GM12892 (cell line): ENCODE results near the gene LYZ.

Experiments used
- DNase-seq: peaks from one replicate; pipeline ENCODE4 v3.0.0; 2011; ENCODE audit not compliant: insufficient read length
- FAIRE-seq: peaks from 2 replicates; lab custom pipeline; 2011; peaks lifted over from hg19 to GRCh38; lab: Jason Lieb, UNC
- POLR2A ChIP-seq: IDR thresholded peaks from 2 replicates; pipeline ENCODE4 v1.6.1; 2011; ENCODE audit warnings: low read depth, low read length, control low read depth
- POLR2AphosphoS5 ChIP-seq: IDR thresholded peaks from 2 replicates; pipeline ENCODE4 v1.6.1; 2011; ENCODE audit warnings: low read depth, low read length, control low read depth
- TAF1 ChIP-seq: IDR thresholded peaks from 2 replicates; pipeline ENCODE4 v1.6.1; 2011; ENCODE audit warnings: low read depth, mild to moderate bottlenecking, control low read depth, low read length, borderline replicate concordance

Gene LYZ

GRCh38 chr12:69360348-69360672 is 12.1 kb downstream of the LYZ start:
- no peak for FAIRE-seq
- DNase-seq: no peak
- TF ChIP-seq POLR2AphosphoS5: no peak
- no peak for TF ChIP-seq TAF1
- TF ChIP-seq POLR2A: no peak

- no peak for TF ChIP-seq POLR2AphosphoS5
- no peak for TF ChIP-seq POLR2A
- TF ChIP-seq TAF1: no peak
- DNase-seq (no peak), FAIRE-seq (no peak)
Measured at GRCh38 chr12:69366796-69367195, 18.6 kb downstream of the LYZ start.

- FAIRE-seq (no peak), DNase-seq (no peak)
- TF ChIP-seq POLR2AphosphoS5 (no peak), POLR2A (no peak), TAF1 (no peak)
Measured at GRCh38 chr12:69368171-69368570, 20.0 kb downstream of the LYZ start.

GRCh38 chr12:69383074-69383473 is 34.9 kb downstream of the LYZ start:
- no peak for DNase-seq
- TF ChIP-seq TAF1 (no peak), POLR2A (no peak), POLR2AphosphoS5 (no peak)
- no peak for FAIRE-seq

GRCh38 chr12:69385038-69385437 is 36.9 kb downstream of the LYZ start:
- TF ChIP-seq TAF1 (no peak), POLR2AphosphoS5 (no peak), POLR2A (no peak)
- FAIRE-seq (no peak), DNase-seq (no peak)

- TF ChIP-seq TAF1 (no peak), POLR2A (no peak), POLR2AphosphoS5 (no peak)
- DNase-seq (no peak), FAIRE-seq (no peak)
Measured at GRCh38 chr12:69386921-69387320, 38.7 kb downstream of the LYZ start.

GRCh38 chr12:69388371-69388770 is 40.2 kb downstream of the LYZ start:
- DNase-seq: no peak
- FAIRE-seq: no peak
- no peak for TF ChIP-seq POLR2AphosphoS5
- no peak for TF ChIP-seq POLR2A
- no peak for TF ChIP-seq TAF1

- no peak for DNase-seq
- TF ChIP-seq POLR2A (no peak), POLR2AphosphoS5 (no peak), TAF1 (no peak)
- no peak for FAIRE-seq
Measured at GRCh38 chr12:69389831-69390230, 41.6 kb downstream of the LYZ start.

- no peak for DNase-seq
- TF ChIP-seq POLR2AphosphoS5: no peak
- no peak for TF ChIP-seq TAF1
- TF ChIP-seq POLR2A: no peak
- no peak for FAIRE-seq
Measured at GRCh38 chr12:69392179-69392928, 44.2 kb downstream of the LYZ start.

- no peak for FAIRE-seq
Measured at GRCh38 chr12:69396041-69396440, 47.9 kb downstream of the LYZ start.

GRCh38 chr12:69396963-69397362 is 48.8 kb downstream of the LYZ start:
- no peak for FAIRE-seq
- TF ChIP-seq POLR2A (no peak), TAF1 (no peak), POLR2AphosphoS5 (no peak)
- no peak for DNase-seq

More at GRCh38 chr12:69396041-69396440, 47.9 kb downstream of the LYZ start:
- no peak for DNase-seq
- no peak for TF ChIP-seq POLR2A
- no peak for TF ChIP-seq TAF1

GRCh38 chr12:69397978-69398377 is 49.8 kb downstream of the LYZ start:
- TF ChIP-seq TAF1 (no peak), POLR2A (no peak), POLR2AphosphoS5 (no peak)
- FAIRE-seq (no peak), DNase-seq (no peak)
